Activated CD4-positive, alpha-beta T cell treated with anti-CD3 and anti-CD28 coated beads for 36 hours (primary cell): ENCODE measurements around the gene CADM3. TPM values are rescaled to one million over a fixed set of nuclear protein-coding genes. Genes with fewer than 3 reads are reported as not detected.

Experiments
- ATAC-seq: fragments of 200-7000 bp; cut with Tn5 transposase; one replicate; pipeline ENCODE4 v1.10.0; 2021; ENCODE audit warnings: mild to moderate bottlenecking, moderate library complexity
- CTCF ChIA-PET: fragments of 350-600 bp; sonication (Branson Sonifier 250); formaldehyde crosslinking; loops from one replicate; lab custom pipeline; 2021; ENCODE audit warnings: antibody characterized with exemption; lab: Charles Lee
- POLR2A ChIA-PET: fragments of 350-600 bp; sonication (Branson Sonifier 250); formaldehyde crosslinking; loops from one replicate; lab custom pipeline; 2021; ENCODE audit warnings: antibody characterized with exemption, inconsistent platforms; lab: Charles Lee
- DNase-seq: peaks from one replicate; pipeline ENCODE4 v3.0.0-alpha.2; 2020
- H3K27ac Mint-ChIP-seq: one replicate; pipeline ENCODE4 v1.8.0; 2021; ENCODE audit warnings: mixed read lengths
- H3K27me3 Mint-ChIP-seq: one replicate; pipeline ENCODE4 v1.8.0; 2021; ENCODE audit warnings: mixed read lengths
- H3K36me3 Mint-ChIP-seq: one replicate; pipeline ENCODE4 v1.8.0; 2021; ENCODE audit warnings: low read depth, mixed read lengths
- H3K4me1 Mint-ChIP-seq: one replicate; pipeline ENCODE4 v1.8.0; 2021; ENCODE audit warnings: mixed read lengths
- H3K4me3 Mint-ChIP-seq: one replicate; pipeline ENCODE4 v1.8.0; 2021; ENCODE audit warnings: mild to moderate bottlenecking, moderate library complexity, mixed read lengths
- H3K9me3 Mint-ChIP-seq: one replicate; pipeline ENCODE4 v1.8.0; 2021; ENCODE audit warnings: low read depth, mixed read lengths
- intact Hi-C, 2 experiments: fragments of 100-400 bp; cut with DNase I in 1 of 2; cut with micrococcal nuclease in 1 of 2; formaldehyde crosslinking; loops; one replicate each; pipeline versions ENCODE4 v1.14.2 to v1.15.1; 2022 to 2024; cut with DNase I, micrococcal nuclease
- total RNA-seq, 2 experiments: library from RNA; stranded (reverse); gene quantifications; one replicate each; pipeline ENCODE4 v1.2.3, GENCODE V29; 2021

The CADM3 gene
- total RNA-seq, 2 experiments from 2014 or later = not detected

GRCh38 chr1:159196543-159196942 is 25.1 kb downstream of the CADM3 start:
- Mint-ChIP-seq H3K36me3 (no peaks in the 10 kb centered on the region), H3K4me3 (no peak overlapping the region), H3K9me3 (no peaks in the 10 kb centered on the region), H3K27ac (no peak overlapping the region), H3K27me3 (peaks cover 25% of the 10 kb centered on the region), H3K4me1 (peaks cover 4% of the 10 kb centered on the region)
- no peak for ATAC-seq
- no peak for DNase-seq
- intact Hi-C loops = loop anchor here in 1 of 2 experiments (5.0 kb wide), 1 partner anchor 64 kb away; no protein-coding TSS in a partner anchor
- CTCF ChIA-PET = interaction anchor here (0.6 to 8.0 kb wide), 14 partner anchors 8 to 711 kb away, joined by 3 to 113 read pairs (median 4); no protein-coding TSS in a partner anchor
- POLR2A ChIA-PET = interaction anchor here (0.6 kb wide), 1 partner anchor 12 kb away, joined by 3 read pairs; no protein-coding TSS in a partner anchor

GRCh38 chr1:159197561-159198557 is 26.4 kb downstream of the CADM3 start:
- no peaks in the 10 kb centered on the region for H3K36me3 Mint-ChIP-seq
- peaks cover 31% of the 10 kb centered on the region for H3K27me3 Mint-ChIP-seq
- ChIA-PET POLR2A (no interaction called here), CTCF (interaction anchor here (0.6 to 8.0 kb wide), 15 partner anchors 13 to 1179 kb away, joined by 3 to 113 read pairs (median 5); no protein-coding TSS in a partner anchor)
- DNase-seq (peak; percentile 80), ATAC-seq (peak; percentile 77)
- H3K9me3 Mint-ChIP-seq = no peaks in the 10 kb centered on the region
- peaks cover 4% of the 10 kb centered on the region for H3K4me1 Mint-ChIP-seq
- H3K27ac Mint-ChIP-seq = no peak overlapping the region
- intact Hi-C loops = loop anchor here (1.0 to 5.0 kb wide), 3 partner anchors 37 to 66 kb away; no protein-coding TSS in a partner anchor
- no peak overlapping the region for H3K4me3 Mint-ChIP-seq

- H3K9me3 Mint-ChIP-seq = no peaks in the 10 kb centered on the region
- no peak overlapping the region for H3K4me3 Mint-ChIP-seq
- peaks cover 43% of the 10 kb centered on the region for H3K27me3 Mint-ChIP-seq
- H3K36me3 Mint-ChIP-seq = no peaks in the 10 kb centered on the region
- peaks cover 4% of the 10 kb centered on the region for H3K4me1 Mint-ChIP-seq
- ATAC-seq (no peak), DNase-seq (no peak)
- ChIA-PET POLR2A (no interaction called here), CTCF (interaction anchor here (8.0 kb wide), 1 partner anchor 11 kb away, joined by 113 read pairs; no protein-coding TSS in a partner anchor)
- intact Hi-C loops = loop anchor here in 1 of 2 experiments (5.0 kb wide), 1 partner anchor 68 kb away; no protein-coding TSS in a partner anchor
- H3K27ac Mint-ChIP-seq = no peak overlapping the region
Measured at GRCh38 chr1:159199901-159200300, 28.5 kb downstream of the CADM3 start.

GRCh38 chr1:159200769-159201168 is 29.4 kb downstream of the CADM3 start:
- no peak for ATAC-seq
- ChIA-PET POLR2A (no interaction called here), CTCF (interaction anchor here (8.0 kb wide), 1 partner anchor 10 kb away, joined by 113 read pairs; no protein-coding TSS in a partner anchor)
- intact Hi-C loops = no loop called here
- Mint-ChIP-seq H3K27ac (no peak overlapping the region), H3K4me3 (no peak overlapping the region), H3K9me3 (no peaks in the 10 kb centered on the region), H3K36me3 (no peaks in the 10 kb centered on the region), H3K27me3 (peaks cover 51% of the 10 kb centered on the region), H3K4me1 (peaks cover 4% of the 10 kb centered on the region)
- DNase-seq = no peak

- no peak overlapping the region for H3K4me3 Mint-ChIP-seq
- CTCF ChIA-PET = interaction anchor here (3.7 kb wide), 1 partner anchor 11 kb away, joined by 26 read pairs; no protein-coding TSS in a partner anchor
- no peaks in the 10 kb centered on the region for H3K9me3 Mint-ChIP-seq
- H3K4me1 Mint-ChIP-seq = peaks cover 7% of the 10 kb centered on the region
- H3K27ac Mint-ChIP-seq = no peak overlapping the region
- peaks cover 46% of the 10 kb centered on the region for H3K27me3 Mint-ChIP-seq
- ATAC-seq (no peak), DNase-seq (no peak)
- intact Hi-C loops = no loop called here
- POLR2A ChIA-PET = no interaction called here
- no peaks in the 10 kb centered on the region for H3K36me3 Mint-ChIP-seq
Measured at GRCh38 chr1:159201642-159202041, 30.2 kb downstream of the CADM3 start.

GRCh38 chr1:159203610-159204009 is 32.2 kb downstream of the CADM3 start:
- ATAC-seq (no peak), DNase-seq (no peak)
- no peak overlapping the region for H3K27ac Mint-ChIP-seq
- no peaks in the 10 kb centered on the region for H3K9me3 Mint-ChIP-seq
- no peak overlapping the region for H3K4me3 Mint-ChIP-seq
- POLR2A ChIA-PET = no interaction called here
- intact Hi-C loops = no loop called here
- H3K4me1 Mint-ChIP-seq = peaks cover 23% of the 10 kb centered on the region
- CTCF ChIA-PET = interaction anchor here (0.7 to 3.7 kb wide), 4 partner anchors 9 to 71 kb away, joined by 3 to 26 read pairs (median 4); no protein-coding TSS in a partner anchor
- no peaks in the 10 kb centered on the region for H3K36me3 Mint-ChIP-seq
- H3K27me3 Mint-ChIP-seq = peaks cover 52% of the 10 kb centered on the region

GRCh38 chr1:159204161-159205141 is 33.0 kb downstream of the CADM3 start, which contains the start of gene ACKR1:
ACKR1 (plus strand) TSS chr1:159204875; CDS start chr1:159204960, 85 bp downstream.
- no peak for ATAC-seq
- no peaks in the 10 kb centered on the region for H3K9me3 Mint-ChIP-seq
- no peak for DNase-seq
- intact Hi-C loops = no loop called here
- H3K4me1 Mint-ChIP-seq = peaks cover 23% of the 10 kb centered on the region
- H3K36me3 Mint-ChIP-seq = no peaks in the 10 kb centered on the region
- no peak within 1 kb of the TSS for H3K27ac Mint-ChIP-seq
- CTCF ChIA-PET = interaction anchor here (0.7 to 3.7 kb wide), 5 partner anchors 8 to 72 kb away, joined by 3 to 26 read pairs (median 4); no protein-coding TSS in a partner anchor
- POLR2A ChIA-PET = no interaction called here
- peaks cover 59% of the 10 kb centered on the region for H3K27me3 Mint-ChIP-seq
- H3K4me3 Mint-ChIP-seq = no peak within 1 kb of the TSS

GRCh38 chr1:159205225-159205624 is 33.8 kb downstream of the CADM3 start:
- H3K36me3 Mint-ChIP-seq = no peaks in the 10 kb centered on the region
- H3K4me1 Mint-ChIP-seq = peaks cover 23% of the 10 kb centered on the region
- ATAC-seq (no peak), DNase-seq (no peak)
- H3K4me3 Mint-ChIP-seq = no peak overlapping the region
- CTCF ChIA-PET = interaction anchor here (1.5 to 3.7 kb wide), 2 partner anchors 8 to 71 kb away, joined by 3 to 26 read pairs; no protein-coding TSS in a partner anchor
- H3K27me3 Mint-ChIP-seq = peaks cover 57% of the 10 kb centered on the region
- H3K9me3 Mint-ChIP-seq = no peaks in the 10 kb centered on the region
- H3K27ac Mint-ChIP-seq = no peak overlapping the region
- POLR2A ChIA-PET = no interaction called here
- intact Hi-C loops = no loop called here

GRCh38 chr1:159206110-159206509 is 34.7 kb downstream of the CADM3 start:
- CTCF ChIA-PET = interaction anchor here (1.5 to 9.8 kb wide), 2 partner anchors 9 to 72 kb away, joined by 3 to 113 read pairs; no protein-coding TSS in a partner anchor
- Mint-ChIP-seq H3K9me3 (no peaks in the 10 kb centered on the region), H3K36me3 (no peaks in the 10 kb centered on the region), H3K27ac (no peak overlapping the region), H3K4me1 (peaks cover 19% of the 10 kb centered on the region), H3K4me3 (no peak overlapping the region), H3K27me3 (peaks cover 58% of the 10 kb centered on the region)
- DNase-seq = no peak
- no peak for ATAC-seq
- intact Hi-C loops = no loop called here
- POLR2A ChIA-PET = no interaction called here

- H3K4me1 Mint-ChIP-seq = peaks cover 19% of the 10 kb centered on the region
- CTCF ChIA-PET = interaction anchor here (1.1 to 9.8 kb wide), 2 partner anchors 10 to 42 kb away, joined by 3 to 113 read pairs; no protein-coding TSS in a partner anchor
- peaks cover 59% of the 10 kb centered on the region for H3K27me3 Mint-ChIP-seq
- POLR2A ChIA-PET = no interaction called here
- no peaks in the 10 kb centered on the region for H3K9me3 Mint-ChIP-seq
- intact Hi-C loops = no loop called here
- H3K36me3 Mint-ChIP-seq = no peaks in the 10 kb centered on the region
- no peak overlapping the region for H3K27ac Mint-ChIP-seq
- ATAC-seq (peak; percentile 23), DNase-seq (no peak)
- H3K4me3 Mint-ChIP-seq = no peak overlapping the region
Measured at GRCh38 chr1:159207080-159207479, 35.7 kb downstream of the CADM3 start.
